GM18861 (cell line): ENCODE results near the gene MCUR1.
"Not testable (repeated sequence)": the region's sequence is repeated elsewhere in the genome, so short reads cannot be mapped to it uniquely, and the experiment has no call there.

ENCODE experiments used
- ATAC-seq: cut with Tn5 transposase; IDR thresholded peaks from one replicate; pipeline ENCODE4 v1.9.1; 2021; ENCODE audit not compliant: unreplicated experiment

The MCUR1 gene

DNA sequence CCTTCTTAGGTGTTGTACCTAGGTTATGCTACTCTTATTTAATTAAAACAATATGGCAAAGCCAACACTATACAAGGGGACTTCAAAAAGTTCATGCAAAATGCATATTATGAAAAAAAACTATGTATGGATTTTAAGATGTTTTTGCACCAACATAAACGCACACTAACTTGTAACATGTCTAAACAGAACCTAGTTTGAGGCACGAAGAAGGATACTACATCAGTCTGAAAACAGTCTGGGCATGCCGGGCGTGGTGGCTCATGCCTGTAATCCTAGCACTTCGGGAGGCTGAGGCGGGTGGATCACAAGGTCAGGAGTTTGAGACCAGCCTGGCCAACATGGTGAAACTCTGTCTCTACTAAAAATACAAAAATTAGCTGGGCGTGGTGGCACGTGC is 34.2 kb downstream of the MCUR1 start:
- ATAC-seq: not testable (repeated sequence)

DNA sequence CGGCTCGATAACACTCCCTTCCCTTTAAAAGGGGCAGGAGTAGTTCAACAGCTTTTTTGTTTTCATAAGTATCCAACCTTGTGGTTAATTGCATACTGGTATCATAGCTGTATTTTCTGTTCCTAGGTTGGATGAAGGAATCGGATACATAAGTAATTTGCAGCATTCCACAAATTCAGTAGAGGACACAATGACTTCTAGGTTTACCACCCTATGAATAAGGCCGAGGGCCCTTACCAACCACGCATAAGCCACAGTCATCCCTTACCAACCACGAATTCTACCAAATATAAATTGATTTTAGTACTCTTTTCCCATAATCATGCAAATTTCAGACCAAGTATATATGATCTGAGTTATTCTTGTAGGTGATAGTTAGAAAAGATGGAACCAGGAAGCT is 36.3 kb downstream of the MCUR1 start:
- ATAC-seq: no peak

DNA sequence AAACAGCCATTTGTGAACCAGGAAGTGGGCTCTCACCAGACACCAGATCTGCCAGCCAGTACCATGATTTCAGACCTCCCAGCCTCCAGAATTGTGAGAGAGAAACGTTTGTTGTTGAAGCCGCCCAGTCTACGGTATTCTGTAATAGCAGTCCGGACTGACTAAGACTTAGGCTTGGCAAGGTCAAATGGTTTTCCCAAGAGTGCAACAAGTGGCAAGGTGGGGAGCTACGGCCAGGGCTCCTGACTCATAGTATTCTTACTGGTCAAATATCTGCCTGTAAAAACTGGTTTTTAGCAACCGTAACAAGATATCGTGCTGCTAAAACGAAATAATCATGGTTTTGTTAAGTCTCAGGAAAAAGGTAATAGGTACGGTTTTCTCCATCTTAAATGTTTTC is 37.8 kb downstream of the MCUR1 start:
- no peak for ATAC-seq

DNA sequence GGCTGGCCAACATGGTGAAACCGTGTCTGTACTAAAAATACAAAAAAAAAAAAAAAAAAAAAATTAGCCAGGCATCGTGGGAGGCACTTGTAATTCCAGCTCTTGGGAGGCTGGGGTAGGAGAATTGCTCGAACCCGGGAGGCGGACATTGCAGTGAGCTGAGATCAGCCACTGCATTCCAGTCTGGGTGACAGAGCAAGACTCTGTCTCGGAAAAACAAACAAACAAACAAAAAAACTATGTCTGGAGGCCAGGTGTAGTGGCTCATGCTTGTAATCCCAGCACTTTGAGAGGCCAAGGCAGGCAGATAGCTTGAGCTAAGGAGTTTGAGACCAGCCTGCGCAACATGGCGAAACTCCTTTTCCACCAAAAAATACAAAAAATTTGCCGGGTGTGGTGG is 38.9 kb downstream of the MCUR1 start:
- ATAC-seq: not testable (repeated sequence)

DNA sequence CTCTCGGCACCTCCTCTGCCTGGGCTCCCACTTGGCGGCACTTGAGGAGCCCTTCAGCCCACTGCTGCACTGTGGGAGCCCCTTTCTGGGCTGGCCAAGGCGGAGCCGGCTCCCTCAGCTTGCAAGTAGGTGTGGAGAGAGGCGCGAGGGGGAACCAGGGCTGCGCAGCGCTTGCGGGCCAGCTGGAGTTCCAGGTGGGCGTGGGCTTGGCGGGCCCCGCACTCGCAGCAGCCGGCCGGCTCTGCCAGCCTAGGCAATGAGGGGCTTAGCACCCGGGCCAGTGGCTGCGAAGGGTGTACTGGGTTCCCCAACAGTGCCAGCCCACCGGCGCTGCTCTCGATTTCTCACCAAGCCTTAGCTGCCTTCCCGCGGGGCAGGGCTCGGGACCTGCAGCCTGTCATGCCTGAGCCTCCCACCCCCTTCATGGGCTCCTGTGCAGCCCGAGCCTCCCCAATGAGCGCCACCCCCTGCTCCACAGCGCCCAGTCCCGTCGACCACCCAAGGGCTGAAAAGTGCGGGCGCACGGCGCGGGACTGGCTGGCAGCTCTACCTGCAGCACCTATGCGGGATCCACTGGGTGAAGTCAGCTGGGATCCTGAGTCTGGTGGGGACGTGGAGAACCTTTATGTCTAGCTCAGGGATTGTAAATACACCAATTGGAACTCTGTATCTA is 41.9 kb downstream of the MCUR1 start:
- not testable (repeated sequence) for ATAC-seq

DNA sequence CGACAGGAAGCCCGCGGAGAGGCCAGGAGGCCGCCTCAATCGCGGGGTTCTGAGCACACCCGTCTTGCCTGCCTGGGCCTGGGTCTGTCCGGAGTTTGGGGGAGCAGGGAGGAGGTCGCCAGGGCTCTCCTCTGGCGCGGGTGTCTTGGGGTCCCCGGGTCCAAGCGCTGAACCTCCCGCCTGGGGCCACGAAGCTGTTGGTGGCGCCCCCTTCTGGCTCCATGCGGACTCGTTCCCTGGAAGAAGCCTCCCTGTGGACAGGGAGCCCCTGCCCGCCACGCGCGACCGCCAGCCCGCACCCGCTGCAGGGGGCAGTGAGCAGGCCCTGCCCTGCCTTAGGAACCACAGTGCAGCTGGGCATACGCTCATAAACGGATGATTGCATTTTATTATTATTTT is 44.7 kb downstream of the MCUR1 start:
- ATAC-seq: no peak

DNA sequence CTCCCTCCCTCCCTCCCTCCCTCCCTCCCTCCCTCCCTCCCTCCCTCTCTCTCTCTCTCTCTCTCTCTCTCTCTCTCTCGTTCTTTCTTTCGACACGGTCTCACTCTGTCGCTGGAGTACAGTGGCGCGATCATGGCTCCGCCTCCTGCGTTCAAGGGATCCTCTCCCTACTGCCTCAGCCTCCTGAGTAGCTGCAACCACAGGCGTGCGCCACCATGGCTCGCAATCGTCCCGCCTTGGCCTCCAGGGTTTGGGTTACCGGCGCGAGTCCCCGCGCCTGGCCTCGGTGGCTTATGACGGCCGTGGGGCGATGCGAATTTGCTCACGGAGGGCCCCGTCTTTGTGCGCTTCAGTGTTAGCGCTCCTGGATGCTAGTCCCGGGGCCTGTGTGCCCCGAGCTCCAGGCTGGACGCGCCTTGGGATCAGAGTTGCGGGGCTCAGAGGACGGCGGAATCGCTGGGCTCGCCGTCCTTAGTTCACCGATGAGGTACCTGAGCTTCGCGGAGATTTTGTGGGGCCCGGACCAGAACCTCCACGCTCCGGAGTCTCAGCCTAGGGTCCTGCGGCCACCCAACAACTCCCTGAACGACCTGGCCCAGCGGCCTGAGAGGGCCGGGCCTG is 45.2 kb downstream of the MCUR1 start:
- ATAC-seq: no peak

DNA sequence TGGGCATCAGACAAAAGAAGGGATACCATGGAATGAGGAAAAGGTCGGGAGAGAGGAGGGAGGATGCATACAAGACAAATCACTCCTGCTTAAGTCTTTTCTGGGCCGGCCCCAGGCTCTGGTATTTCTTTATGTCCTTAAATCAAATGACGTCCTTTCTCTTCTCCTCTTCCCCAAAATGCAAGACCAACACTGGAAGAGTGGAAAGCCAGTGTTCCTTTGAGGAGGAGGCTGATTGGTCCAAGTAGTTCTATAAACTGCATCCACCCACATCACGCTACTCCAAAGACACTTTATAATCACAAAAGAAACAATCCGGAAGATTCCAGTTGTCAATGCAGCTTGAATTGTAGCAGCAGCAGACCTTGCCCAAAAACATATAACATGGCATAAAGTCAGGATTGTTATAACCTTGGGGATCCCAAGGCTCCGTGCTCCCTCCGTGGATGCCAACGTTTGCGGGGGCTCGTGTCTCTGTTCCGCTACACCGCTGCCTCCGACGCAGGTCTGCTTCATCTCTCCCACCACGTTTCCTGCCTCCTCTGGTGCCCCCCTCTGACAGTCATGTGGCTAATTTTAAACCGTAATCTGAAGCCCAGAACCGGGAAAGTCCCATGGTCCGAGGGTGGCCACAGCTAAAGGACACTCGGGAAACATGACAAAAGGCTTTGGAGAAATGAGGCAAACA is 47.1 kb downstream of the MCUR1 start:
- ATAC-seq: no peak

DNA sequence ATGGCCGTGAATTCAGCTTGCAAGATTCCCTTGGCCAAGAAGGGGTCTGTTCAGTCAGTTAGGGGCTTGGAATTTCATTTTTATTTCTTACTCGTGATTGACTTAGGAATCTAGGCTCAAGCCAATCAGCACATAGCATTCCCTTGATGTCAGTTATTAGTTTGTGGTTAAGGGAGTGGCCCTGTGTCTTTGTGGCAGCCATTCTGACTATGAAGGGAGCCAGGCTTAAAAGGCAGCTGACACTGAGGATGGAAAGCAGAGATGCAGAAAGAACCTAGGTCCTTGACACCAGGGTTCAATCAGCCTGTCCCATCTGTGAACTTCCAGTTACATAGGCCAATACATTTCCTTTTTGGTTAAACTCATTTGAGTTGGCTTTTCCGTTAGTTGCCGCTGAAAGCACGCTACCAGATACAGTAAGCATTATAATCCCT is 48.1 kb downstream of the MCUR1 start:
- no peak for ATAC-seq

DNA sequence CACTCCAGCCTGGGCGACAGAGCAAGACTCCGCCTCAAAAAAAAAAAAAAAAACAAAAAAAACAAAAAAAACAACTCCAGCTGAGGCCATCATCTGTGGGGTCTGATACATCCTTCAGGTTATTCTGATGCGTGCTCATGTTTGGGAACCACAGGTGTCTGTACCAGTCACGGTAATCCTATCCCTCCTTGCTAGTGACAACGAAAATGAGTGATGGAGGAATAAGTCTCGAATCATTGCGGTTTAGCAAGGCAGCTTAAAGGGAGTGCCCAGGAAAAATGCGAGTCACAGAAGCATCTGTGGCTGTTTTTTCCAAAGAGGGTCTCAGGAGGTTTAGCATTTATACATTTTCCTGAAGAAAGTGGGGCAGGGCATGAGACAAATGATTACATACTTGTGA is 48.8 kb downstream of the MCUR1 start:
- no peak for ATAC-seq

DNA sequence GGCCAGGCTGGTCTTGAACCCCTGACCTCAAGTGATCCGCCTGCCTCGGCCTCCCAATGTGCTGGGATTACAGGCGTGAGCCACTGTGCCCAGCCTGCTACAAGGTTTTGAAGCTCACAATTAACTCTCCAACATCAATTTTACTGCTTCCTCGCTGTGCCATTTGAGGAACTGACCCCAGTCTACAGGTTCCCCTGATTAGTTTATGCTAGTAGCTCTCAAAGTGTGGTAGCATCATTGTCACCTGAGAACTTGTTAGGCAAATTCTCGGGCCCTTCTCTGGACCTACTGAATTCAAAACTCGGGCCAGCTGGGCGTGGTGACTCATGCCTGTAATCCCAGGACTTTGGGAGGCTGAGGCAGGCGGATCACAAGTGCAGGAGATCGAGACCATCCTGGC is 49.4 kb downstream of the MCUR1 start:
- ATAC-seq: no peak

DNA sequence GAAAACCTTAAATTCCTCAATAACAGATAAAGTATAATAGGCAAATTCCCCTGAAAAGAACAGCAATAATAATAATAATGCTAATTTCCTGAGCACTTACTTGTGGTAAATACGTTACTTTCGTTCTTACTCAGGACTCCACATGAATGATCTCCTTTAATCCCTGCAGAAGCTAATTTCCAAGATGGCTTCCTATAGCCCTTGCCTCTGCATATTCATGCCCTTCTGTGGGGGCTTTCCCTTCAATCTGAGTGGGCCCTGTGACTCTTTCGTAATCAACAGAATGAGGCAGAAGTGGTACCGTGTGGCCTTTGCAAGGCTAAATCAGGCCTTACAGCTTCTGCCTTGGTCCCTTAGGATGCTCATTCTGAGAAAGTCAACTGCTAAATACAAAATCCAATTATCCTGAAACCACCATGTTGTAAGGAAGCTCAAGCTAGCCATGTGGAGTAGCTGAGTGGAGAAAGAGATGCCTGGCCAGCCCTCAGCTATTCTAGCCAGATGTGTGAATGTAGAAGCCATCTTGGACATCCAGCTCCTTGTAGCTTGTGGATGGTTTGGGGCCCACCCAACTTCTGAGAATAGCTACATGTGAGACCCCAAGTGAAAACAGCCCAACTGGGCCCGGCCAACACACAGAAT is 50.5 kb downstream of the MCUR1 start:
- no peak for ATAC-seq

DNA sequence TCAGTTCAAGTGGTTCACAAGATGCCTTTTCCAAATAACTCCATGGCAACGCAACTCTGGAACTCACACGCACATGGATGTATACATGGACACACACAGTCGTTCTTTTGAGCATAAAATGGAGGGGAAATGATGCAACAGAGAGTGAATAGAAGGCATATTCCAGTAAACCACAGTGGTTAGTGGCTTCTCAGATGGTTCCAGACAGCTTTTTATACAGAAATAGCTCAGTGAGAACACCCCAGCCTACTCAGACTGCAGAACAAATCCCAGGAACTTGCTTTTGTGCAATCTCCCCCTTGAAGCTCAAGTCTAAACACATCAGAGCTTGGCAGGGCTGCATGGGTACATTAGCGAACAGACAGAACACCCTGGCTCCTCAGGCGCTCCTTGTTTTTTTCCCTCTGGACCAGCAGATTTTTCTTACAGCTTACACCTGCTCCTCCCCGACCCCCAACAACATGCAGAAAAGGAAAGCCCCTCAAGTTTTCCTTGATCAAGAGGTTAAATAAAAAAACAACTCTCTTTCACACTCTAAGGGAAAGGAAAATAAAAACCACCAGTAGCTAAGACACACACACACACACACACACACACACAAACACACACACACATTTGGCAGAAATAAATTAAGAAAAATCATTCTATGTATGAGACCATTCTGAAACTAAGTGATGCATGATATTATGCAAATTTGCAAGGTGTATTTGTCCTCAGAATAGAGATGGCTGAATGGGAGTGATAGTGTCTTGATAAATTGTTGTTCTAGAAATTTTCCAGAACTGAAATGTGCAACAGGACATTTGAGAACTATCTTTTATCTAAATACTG is 51.5 kb downstream of the MCUR1 start:
- no peak for ATAC-seq

DNA sequence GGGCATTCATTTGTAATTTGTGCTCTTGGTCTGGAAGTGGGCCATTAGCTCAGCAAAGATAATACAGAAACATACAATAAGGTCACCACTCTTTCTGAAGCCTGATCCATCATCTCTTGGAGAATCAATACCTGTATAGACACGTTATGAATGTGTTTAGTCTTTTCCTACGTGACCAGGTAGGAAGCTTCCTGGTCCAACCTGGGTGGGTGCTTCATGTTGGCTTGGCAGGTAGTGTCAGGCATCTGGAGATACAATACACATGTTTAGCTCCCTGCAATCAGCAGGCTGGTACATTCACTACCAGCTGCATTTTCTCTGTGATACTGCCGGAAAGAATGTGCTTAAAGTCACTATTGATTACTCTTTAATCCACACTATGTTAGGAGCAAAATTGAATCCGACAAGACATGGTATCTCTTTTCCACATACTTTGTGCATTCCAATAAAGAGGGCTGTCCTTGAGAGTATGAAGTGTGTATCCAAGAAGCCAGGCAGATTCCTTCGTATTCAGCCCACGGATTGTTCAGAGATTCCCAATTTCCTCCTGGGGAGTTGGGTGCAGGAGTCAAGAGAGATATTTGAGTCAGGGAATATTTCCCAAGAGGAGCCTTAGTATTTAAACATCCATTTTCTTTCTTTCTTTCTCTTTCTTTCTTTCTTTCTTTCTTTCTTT is 52.9 kb downstream of the MCUR1 start:
- ATAC-seq: no peak

DNA sequence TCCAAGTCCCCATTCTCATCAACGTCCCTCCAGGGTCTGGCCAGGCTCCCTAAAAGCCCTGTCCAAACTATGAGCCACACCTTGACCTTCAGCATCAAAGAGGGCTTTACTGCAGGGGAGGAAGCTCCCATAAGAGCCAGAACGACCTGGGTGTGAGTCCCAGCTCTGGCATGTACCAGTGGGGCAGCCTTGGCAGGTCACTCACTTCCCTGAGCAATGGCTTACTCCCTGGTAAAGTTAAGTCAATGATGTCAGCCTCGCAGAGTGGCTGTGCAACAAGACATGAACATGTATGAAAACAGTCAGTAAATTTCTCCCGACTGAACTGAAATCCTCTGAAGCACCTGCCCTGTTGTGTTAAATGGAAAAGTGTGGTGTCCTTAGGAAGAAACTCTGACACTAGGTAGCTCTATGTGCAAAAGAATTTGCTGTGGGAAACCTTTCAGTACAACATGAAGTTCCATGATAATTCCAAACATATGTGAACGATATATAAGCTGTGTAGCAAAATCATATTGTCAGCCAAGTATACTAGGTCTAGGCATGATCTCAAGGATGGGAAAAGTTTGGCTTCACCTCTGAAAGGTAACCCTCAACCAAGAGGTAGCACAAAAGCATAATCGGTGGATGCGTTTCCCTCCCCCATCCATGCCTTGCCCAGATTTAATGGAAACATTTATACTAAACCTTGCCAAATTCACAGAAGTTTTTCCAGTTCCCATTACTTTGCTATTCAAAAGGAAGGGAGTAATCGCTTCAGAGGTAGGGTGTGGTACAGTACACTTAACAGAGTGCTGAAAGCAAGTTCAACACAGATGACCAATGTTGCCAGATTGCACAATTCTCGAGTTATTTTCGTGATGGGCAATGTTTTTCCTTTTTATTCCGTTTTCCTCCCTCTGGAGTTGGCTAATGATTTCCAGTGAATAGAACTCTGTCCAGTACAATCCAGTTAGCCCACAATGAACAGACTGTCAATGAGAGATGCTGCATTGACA is 53.8 kb downstream of the MCUR1 start:
- no peak for ATAC-seq

DNA sequence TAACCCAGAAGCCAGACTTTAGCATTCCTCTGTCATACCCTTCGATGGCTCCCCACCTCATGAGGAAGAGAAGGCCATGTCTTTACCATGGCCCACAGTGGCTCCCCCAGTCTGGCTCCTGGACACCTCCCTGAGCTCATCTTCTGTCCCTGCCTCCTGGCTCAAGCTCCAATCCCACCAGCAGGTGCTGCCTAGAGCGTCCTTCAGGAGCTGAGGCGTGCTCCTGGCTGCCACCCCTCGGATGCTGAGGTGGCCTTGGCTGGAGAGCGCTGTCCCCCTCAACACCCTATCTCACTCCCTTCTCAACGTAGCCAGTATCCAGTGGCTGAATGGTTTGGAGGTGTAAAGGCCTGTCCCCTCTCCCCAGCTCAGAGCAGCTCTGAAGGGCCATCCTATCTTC is 55.3 kb downstream of the MCUR1 start:
- no peak for ATAC-seq

DNA sequence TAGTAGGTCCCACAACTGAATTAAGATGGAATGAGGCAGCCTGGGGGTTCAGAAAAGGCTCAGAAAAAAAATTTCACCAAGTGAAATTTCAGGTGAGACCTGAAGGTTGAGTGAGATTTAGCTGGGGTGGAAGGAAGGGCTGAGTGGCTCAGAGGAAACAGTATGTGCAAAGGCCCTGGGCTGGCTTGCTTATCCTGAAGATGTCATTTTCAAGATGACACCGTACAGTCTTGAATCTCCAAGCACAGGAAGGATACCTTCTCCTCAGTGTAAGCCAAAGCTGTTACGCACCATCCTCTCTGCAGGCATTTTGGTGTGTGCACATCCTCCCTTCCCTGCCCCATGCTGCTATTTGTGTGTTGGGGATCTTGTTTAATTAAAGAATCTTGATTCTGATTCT is 59.7 kb downstream of the MCUR1 start:
- ATAC-seq: no peak

DNA sequence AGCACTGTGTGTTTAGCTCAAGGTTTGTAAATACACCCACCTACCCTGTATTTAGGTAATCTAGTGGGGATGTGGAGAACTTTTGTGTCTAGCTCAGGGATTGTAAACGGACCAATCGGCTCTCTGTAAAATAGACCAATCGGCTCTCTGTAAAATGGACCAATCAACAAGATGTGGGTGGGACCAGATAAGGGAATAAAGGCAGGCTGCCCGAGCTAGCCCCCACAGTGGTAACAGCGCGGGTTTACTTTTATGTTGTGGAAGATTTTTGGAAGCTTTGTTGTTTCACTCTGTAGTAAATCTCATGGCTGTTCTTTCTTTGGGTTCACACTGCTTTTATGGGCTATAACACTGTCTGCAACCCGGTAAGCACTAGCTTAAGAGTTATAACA is 70.6 kb downstream of the MCUR1 start:
- no peak for ATAC-seq
